ENCODE measurements around the gene RALGPS1. TPM values are rescaled to one million over a fixed set of nuclear protein-coding genes. Genes with fewer than 3 reads are reported as not detected.

The RALGPS1 gene
- polyA plus RNA-seq, 1 donor = 30.6 TPM

GRCh38 chr9:127222388-127223095 is 308.0 kb downstream of the RALGPS1 start:
- no peak for DNase-seq

DNA sequence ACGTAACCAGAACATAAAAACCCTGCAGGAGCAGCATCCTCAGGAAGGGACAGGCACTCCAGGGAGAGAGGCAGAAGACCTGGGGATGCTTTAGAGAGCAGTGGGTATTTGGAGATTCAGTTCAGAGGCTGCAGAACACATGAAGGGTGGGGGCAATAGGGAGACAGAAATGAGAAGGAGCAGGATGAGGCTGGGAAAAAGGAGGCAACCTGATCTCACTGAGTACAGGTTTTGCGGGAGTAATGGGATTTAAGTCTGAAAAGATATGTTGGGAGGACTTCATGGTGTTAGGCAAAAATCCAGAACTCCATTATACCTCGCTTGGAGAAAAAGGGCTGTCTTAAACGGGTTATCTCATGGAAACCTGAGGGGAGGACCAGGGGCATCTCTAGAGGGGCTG is 308.7 kb downstream of the RALGPS1 start:
- no peak for DNase-seq

DNA sequence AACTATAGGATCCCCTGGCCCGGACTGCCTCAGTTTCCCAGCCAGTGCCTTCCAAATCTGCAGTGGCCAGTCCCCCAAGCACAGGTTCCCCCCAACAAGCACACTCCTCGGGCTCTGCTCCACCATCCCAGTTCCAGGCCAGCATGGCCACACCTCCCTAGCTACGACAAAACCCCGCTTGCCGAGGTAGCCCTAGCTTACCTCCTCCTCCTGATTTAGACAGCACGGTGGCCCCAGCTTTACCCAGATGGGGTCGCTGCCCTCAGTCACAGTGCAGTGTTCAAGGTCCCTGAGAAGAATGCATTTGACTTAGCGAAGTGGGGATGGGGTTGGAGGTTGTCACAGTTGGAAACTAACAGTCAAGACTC is 309.2 kb downstream of the RALGPS1 start:
- DNase-seq = no peak

DNA sequence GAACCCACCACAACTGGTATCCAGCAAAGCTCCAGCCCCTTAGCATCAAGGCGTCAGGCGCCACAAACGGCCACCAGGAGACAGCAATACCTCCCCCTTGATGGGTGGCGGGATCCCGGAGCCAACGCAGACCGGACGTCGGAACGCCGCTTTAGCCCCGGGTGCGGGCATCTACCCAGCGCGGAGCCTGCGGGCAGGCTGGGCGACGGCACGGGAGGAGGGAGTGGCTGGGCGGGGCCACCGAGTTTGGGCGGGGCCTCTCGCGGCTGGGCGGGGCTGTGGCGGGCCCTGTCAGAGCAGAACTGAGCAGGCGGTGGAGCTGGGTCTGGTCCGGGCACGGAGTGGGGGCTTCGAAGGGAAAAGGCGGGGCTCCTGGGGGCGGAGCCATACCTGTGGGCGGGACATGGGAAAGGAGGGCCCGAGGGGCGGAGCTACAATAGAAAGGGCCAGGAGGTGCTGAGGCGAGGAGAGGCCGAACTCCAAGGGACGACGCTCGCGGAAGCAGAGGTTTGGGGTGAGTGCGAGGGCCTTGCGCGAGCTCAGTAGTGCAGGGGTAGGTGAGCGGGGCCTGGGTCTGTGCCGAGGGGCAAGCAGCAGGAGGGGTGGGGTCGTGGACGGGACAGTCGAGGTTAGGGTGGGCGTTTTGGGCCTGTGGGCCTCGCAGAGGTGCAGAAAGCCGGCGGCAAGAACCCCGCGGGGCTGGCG is 309.7 kb downstream of the RALGPS1 start:
- DNase-seq = peak; percentile 86

DNA sequence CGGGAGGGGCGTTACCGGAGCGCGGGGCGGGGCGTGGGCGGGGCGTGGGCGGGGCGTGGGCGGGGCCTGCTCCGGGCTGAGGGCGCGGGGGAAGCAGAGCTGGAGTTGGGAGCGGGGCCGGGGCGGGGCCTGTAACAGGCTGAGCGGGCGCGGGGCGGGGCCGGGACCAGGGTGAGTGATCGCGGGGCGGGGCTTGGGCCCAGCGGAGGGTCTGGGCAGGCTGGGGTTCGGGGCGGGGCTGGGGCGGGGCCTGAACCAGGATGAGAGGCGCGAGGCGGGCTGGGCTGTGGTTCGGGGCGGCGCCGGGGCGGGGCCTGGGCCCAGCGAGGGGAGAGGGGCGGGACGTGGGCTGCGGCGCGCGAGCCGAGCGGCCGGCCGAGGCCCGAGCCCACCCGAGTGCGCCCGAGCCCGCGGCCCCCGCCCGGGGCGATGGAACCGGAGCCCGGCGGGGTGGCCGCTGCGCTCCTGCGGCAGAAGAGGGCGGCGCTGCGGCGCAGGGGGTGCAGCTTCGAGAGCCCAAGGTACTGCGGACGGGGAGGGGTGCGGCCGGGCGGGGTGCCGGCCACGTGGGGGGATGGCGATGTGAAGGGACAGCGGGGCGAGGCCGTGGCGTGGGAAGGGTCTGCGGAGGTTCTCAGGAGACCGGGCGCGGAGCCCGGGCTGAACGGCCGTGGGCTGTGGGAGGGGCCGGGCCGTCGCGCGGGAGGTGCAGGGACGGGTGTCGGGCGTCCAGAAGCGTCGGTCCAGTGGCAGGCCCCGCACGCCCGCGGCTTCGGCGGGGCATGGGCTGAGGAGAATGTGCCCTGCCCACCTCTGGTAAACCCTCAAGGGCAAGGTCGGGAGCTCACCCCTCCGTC is 310.5 kb downstream of the RALGPS1 start:
- DNase-seq = peak; percentile 92

GRCh38 chr9:127225801-127226625 is 311.4 kb downstream of the RALGPS1 start:
- DNase-seq = no peak

GRCh38 chr9:127229691-127230417 is 315.3 kb downstream of the RALGPS1 start:
- DNase-seq = no peak

DNA sequence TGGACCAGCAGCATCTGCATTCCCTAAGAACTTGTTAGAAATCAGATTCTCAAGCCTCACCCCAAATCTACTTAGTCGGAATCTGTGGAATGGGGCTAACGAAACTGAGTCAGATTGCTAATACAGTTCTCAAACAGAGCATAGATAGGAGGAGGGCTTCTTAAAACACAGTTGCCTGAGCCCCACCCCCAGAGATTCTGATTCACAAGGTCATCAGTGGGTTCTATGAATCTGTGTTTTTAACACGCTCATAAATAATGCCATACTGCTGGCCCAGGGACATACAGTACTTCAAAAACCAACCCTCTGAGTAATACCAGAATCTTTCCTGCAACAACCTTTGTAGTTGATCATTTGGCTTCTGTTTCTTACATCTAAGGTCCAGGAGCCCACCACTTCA is 317.1 kb downstream of the RALGPS1 start:
- no peak for DNase-seq

GRCh38 chr9:127232833-127233549 is 318.4 kb downstream of the RALGPS1 start:
- no peak for DNase-seq

- no peak for DNase-seq
Measured at GRCh38 chr9:127233550-127233949, 319.0 kb downstream of the RALGPS1 start.

GRCh38 chr9:127233989-127234388 is 319.4 kb downstream of the RALGPS1 start:
- DNase-seq = no peak

DNA sequence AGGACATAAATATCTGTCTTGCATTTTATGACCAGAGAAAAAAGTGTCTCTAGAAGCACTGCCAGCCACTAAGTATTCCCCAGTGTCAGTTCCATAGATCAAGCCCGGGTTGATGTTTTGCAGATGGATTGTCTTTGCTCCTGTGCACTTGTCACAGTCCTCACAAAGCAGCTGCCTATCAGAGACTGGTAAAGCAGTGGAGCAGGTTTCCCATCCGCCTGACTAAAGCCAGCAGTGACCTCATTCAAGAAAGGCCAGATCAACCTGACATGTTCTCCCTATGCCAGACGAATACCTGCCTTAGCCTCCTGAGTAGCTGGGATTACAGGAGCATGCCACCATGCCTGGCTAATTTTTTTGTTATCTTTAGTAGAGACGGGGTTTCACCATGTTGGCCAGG is 323.2 kb downstream of the RALGPS1 start:
- DNase-seq = no peak

DNA sequence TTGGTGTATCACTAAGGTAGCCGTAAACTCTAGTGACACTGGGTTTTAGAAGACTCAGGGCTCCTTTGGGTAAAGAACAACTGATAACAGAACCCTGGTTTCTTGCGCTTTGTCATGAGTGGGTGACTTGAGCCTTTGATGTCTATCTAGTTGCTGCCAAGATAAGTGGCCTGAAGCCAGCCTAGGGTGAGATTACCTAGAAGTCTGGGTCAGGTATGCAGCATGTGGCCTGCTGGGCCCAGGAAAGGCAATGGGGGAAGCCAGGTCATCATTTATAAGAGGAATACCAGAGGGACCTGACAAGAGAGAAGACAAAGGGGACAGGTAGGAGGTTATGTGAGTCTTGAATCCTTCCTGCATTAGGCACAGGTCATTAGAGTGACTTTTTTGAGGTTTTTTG is 326.8 kb downstream of the RALGPS1 start:
- DNase-seq = no peak

GRCh38 chr9:127244609-127245601 is 330.3 kb downstream of the RALGPS1 start:
- DNase-seq = peak; percentile 94

DNA sequence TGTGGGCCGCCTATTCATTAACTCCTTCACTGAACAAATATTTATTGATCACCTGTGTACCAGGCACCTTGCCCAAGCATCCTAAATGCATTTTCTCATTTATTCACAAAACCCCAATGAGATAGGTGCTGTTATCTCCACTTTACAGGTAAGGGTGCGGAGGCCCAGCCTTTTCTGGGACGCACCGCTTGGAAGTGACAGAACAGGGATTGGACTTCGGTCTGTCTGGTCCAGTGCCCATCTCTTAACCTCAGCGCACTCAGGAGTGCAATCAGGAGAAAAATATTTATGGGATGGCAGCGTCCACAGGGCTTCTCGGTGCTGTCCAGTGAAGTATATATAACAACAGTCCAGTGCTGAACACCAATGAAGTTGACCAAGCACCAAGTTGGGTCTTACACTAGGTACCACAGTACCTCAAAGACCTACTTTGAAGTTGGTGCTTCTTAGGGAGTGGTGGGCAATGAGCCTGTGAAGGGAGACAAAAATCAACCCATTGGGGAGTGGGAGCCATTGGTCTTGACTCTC is 331.1 kb downstream of the RALGPS1 start:
- no peak for DNase-seq

- DNase-seq = no peak
Measured at GRCh38 chr9:127248241-127248640, 333.7 kb downstream of the RALGPS1 start.

DNA sequence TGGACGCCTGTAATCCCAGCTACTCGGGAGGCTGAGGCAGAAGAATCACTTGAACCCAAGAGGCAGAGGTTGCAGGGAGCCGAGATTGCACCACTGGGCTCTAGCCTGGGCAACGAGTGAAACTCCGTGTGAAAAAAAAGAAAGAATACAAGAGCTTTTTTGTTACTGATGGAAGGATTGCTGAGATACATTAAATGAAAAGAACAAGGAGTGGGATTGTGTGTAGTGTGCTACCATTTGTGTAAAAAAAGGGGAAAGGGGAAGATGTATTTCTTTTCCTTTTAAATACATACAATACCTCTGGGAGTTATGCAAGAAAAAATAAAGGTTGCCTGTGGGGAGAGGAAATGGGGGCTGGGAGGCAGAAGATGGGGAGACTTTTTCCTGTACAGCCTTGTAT is 335.3 kb downstream of the RALGPS1 start:
- no peak for DNase-seq

DNA sequence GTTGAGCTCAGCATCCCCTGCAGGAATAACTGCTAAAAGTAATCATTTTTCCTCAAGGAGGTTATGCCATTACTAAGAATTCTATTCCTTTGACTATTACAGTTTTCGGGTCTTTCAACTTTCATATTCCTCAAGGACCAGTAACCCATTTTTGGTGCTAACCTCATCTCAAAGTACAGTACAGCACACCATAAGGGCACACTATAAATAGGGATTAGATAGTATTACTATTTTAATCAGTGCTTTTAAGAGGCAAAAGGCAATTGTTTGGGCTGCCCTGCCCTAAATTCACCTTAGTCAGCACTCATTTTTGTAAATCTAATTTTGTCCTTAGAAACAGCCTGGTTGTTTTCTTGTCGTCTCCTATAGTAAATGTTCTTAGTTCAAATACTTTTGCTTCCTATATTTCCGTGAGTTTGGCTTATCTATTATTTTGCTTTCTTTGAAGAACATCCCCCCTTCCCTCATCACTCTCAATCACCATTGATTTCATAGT is 336.4 kb downstream of the RALGPS1 start:
- no peak for DNase-seq

All from left kidney (tissue), 2 donors.